ENCODE data around the gene DNER. TPM values are rescaled to one million over a fixed set of nuclear protein-coding genes. Genes with fewer than 3 reads are reported as not detected.

Gene DNER
- polyA plus RNA-seq, 1 donor (not counting 4 experiments of a cell fraction or from before 2014, with no cell fraction given), result 8.5 TPM

GRCh38 chr2:229610872-229611271 is 103.5 kb downstream of the DNER start:
- Histone ChIP-seq H3K36me3 (ENCODE audit: control insufficient read depth in 2 of 2, extremely low read depth in 1 of 2, insufficient read depth in 2 of 2, low read length in 2 of 2) (no peaks in the 10 kb centered on the region), H4K20me1 (ENCODE audit: control insufficient read depth, extremely low read depth, insufficient read depth, low read length) (no peaks in the 10 kb centered on the region), H3K9me3 (ENCODE audit: control insufficient read depth, low read depth, low read length) (no peaks in the 10 kb centered on the region), H2AFZ (ENCODE audit: control insufficient read depth, low read length) (no peak overlapping the region), H3K4me2 (ENCODE audit: control insufficient read depth, extremely low read depth, insufficient read depth, low read depth, low read length) (no peak overlapping the region), H3K27ac (ENCODE audit: control insufficient read depth, insufficient read depth, low read length) (no peak overlapping the region), H3K4me1 (ENCODE audit: control insufficient read depth, extremely low read depth, insufficient read depth, low read length) (no peaks in the 10 kb centered on the region), H3K4me3 (ENCODE audit: control insufficient read depth in 2 of 3, extremely low read depth in 1 of 3, insufficient read depth in 2 of 3, low read depth in 1 of 3, low read length in 3 of 3) (no peak overlapping the region), H3K79me2 (ENCODE audit: control insufficient read depth, insufficient read depth, low read length) (no peaks in the 10 kb centered on the region), H3K9me1 (ENCODE audit: control insufficient read depth, extremely low read depth, insufficient read depth, low read length) (no peaks in the 10 kb centered on the region), H3K9ac (ENCODE audit: control insufficient read depth, extremely low read depth, insufficient read depth, low read length) (no peak overlapping the region), H3K27me3 (ENCODE audit: control insufficient read depth, extremely low read depth, insufficient read depth, low read length) (no peaks in the 10 kb centered on the region)
- FAIRE-seq, result no peak
- dilution Hi-C loops (cut with MboI; ENCODE audit: extremely low pct_ligation_motif_present, low sequenced_read_pairs), result no loop called here
- no peak for DNase-seq (ENCODE audit: low read depth, low spot score)
- no peak for TF ChIP-seq EZH2 (IDR thresholded peaks at IDR 0.05; ENCODE audit: low read length)
- TF ChIP-seq CTCF (optimal IDR thresholded peaks at IDR 0.05 in 1 of 3, IDR thresholded peaks at IDR 0.05 in 1 of 3, conservative IDR thresholded peaks at IDR 0.05 in 1 of 3; ENCODE audit: extremely low read depth in 1 of 3, insufficient read depth in 2 of 3, low read length in 3 of 3), result no peak

GRCh38 chr2:229610333-229610732 is 104.0 kb downstream of the DNER start:
- no peak overlapping the region for H3K4me2 ChIP-seq (ENCODE audit: control insufficient read depth, extremely low read depth, insufficient read depth, low read depth, low read length)
- no peak for FAIRE-seq

More at GRCh38 chr2:229610333-229610732, 104.0 kb downstream of the DNER start:
- DNase-seq (ENCODE audit: low read depth, low spot score), result no peak
- Histone ChIP-seq H3K4me3 (ENCODE audit: control insufficient read depth in 2 of 3, extremely low read depth in 1 of 3, insufficient read depth in 2 of 3, low read depth in 1 of 3, low read length in 3 of 3) (no peak overlapping the region), H3K27ac (ENCODE audit: control insufficient read depth, insufficient read depth, low read length) (no peak overlapping the region), H3K27me3 (ENCODE audit: control insufficient read depth, extremely low read depth, insufficient read depth, low read length) (no peaks in the 10 kb centered on the region), H2AFZ (ENCODE audit: control insufficient read depth, low read length) (no peak overlapping the region), H3K9ac (ENCODE audit: control insufficient read depth, extremely low read depth, insufficient read depth, low read length) (no peak overlapping the region), H4K20me1 (ENCODE audit: control insufficient read depth, extremely low read depth, insufficient read depth, low read length) (no peaks in the 10 kb centered on the region), H3K9me3 (ENCODE audit: control insufficient read depth, low read depth, low read length) (no peaks in the 10 kb centered on the region), H3K9me1 (ENCODE audit: control insufficient read depth, extremely low read depth, insufficient read depth, low read length) (no peaks in the 10 kb centered on the region), H3K79me2 (ENCODE audit: control insufficient read depth, insufficient read depth, low read length) (no peaks in the 10 kb centered on the region), H3K36me3 (ENCODE audit: control insufficient read depth in 2 of 2, extremely low read depth in 1 of 2, insufficient read depth in 2 of 2, low read length in 2 of 2) (no peaks in the 10 kb centered on the region), H3K4me1 (ENCODE audit: control insufficient read depth, extremely low read depth, insufficient read depth, low read length) (no peaks in the 10 kb centered on the region)
- TF ChIP-seq CTCF (optimal IDR thresholded peaks at IDR 0.05 in 1 of 3, IDR thresholded peaks at IDR 0.05 in 1 of 3, conservative IDR thresholded peaks at IDR 0.05 in 1 of 3; ENCODE audit: extremely low read depth in 1 of 3, insufficient read depth in 2 of 3, low read length in 3 of 3), result no peak
- dilution Hi-C loops (cut with MboI; ENCODE audit: extremely low pct_ligation_motif_present, low sequenced_read_pairs), result no loop called here

Data from keratinocyte (primary cell).